ENCODE data around the gene MUC21. TPM values are rescaled to one million over a fixed set of nuclear protein-coding genes. Genes with fewer than 3 reads are reported as not detected.
"Not testable (repeated sequence)": the region's sequence is repeated elsewhere in the genome, so short reads cannot be mapped to it uniquely, and the experiment has no call there.

The MUC21 gene
- polyA plus RNA-seq, 3 donors = not detected

- peaks cover 7% of the 10 kb centered on the region for H3K4me1 Mint-ChIP-seq
- H3K27me3 Mint-ChIP-seq (ENCODE audit: low read depth in 3 of 3) = peaks cover 5 to 16% (median 8%) of the 10 kb centered on the region in 3 donors
- no peaks in the 10 kb centered on the region for H3K79me2 ChIP-seq (ENCODE audit: insufficient read depth, low read length)
- H3K4me3 Mint-ChIP-seq = no peak overlapping the region
- no peak overlapping the region for H2AFZ ChIP-seq (ENCODE audit: insufficient read depth, low read depth, low read length, poor library complexity, severe bottlenecking)
- H4K20me1 ChIP-seq (ENCODE audit: insufficient read depth, low read length) = no peaks in the 10 kb centered on the region
- H3K36me3 Mint-ChIP-seq = no peaks in the 10 kb centered on the region
- no peaks in the 10 kb centered on the region for H3K9me3 ChIP-seq (replicated peaks in 1 of 2; ENCODE audit: control insufficient read depth in 1 of 2, insufficient read depth in 1 of 2, low read length in 2 of 2)
- TF ChIP-seq, protein P1, sequence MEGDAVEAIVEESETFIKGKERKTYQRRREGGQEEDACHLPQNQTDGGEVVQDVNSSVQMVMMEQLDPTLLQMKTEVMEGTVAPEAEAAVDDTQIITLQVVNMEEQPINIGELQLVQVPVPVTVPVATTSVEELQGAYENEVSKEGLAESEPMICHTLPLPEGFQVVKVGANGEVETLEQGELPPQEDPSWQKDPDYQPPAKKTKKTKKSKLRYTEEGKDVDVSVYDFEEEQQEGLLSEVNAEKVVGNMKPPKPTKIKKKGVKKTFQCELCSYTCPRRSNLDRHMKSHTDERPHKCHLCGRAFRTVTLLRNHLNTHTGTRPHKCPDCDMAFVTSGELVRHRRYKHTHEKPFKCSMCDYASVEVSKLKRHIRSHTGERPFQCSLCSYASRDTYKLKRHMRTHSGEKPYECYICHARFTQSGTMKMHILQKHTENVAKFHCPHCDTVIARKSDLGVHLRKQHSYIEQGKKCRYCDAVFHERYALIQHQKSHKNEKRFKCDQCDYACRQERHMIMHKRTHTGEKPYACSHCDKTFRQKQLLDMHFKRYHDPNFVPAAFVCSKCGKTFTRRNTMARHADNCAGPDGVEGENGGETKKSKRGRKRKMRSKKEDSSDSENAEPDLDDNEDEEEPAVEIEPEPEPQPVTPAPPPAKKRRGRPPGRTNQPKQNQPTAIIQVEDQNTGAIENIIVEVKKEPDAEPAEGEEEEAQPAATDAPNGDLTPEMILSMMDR (IDR thresholded peaks at IDR 0.05) = no peak
- H3K4me1 ChIP-seq (ENCODE audit: control insufficient read depth in 1 of 2, insufficient read depth in 2 of 2, low read length in 2 of 2) = peaks cover 5 to 10% of the 10 kb centered on the region in 2 donors
- no peaks in the 10 kb centered on the region for H3K27me3 ChIP-seq (ENCODE audit: control insufficient read depth in 2 of 2, insufficient read depth in 2 of 2, low read length in 2 of 2)
- no peak overlapping the region for H3K4me2 ChIP-seq (replicated peaks; ENCODE audit: extremely low read depth, low read length, poor library complexity, severe bottlenecking)
- H3K27ac ChIP-seq (ENCODE audit: low read depth in 1 of 2, low read length in 2 of 2) = no peak overlapping the region
- no peaks in the 10 kb centered on the region for H3K9me3 Mint-ChIP-seq
- H3K36me3 ChIP-seq (replicated peaks in 1 of 2; ENCODE audit: control insufficient read depth in 1 of 2, insufficient read depth in 2 of 2, low read length in 2 of 2) = no peaks in the 10 kb centered on the region
- H3K27ac Mint-ChIP-seq = no peak overlapping the region
- DNase-seq = no peak
- WGBS (ENCODE audit: insufficient coverage) = 0% methylated on average over 1 of the region's 3 CpGs
- H3K4me3 ChIP-seq (replicated peaks in 1 of 3; ENCODE audit: low read depth in 2 of 3, low read length in 3 of 3) = no peak overlapping the region
- intact Hi-C loops (cut with micrococcal nuclease) = no loop called here
- H3K9ac ChIP-seq (ENCODE audit: insufficient read depth, low read length, poor library complexity, severe bottlenecking) = no peak overlapping the region
Observed at GRCh38 chr6:30966154-30966553, 17.4 kb upstream of the MUC21 start.

- H3K9ac ChIP-seq (ENCODE audit: insufficient read depth, low read length, poor library complexity, severe bottlenecking); intact Hi-C loops (cut with micrococcal nuclease): not testable (repeated sequence)
Observed at GRCh38 chr6:30969171-30969570, 14.3 kb upstream of the MUC21 start.

More at GRCh38 chr6:30969171-30969570, 14.3 kb upstream of the MUC21 start:
- not testable (repeated sequence) for H3K4me1 ChIP-seq (ENCODE audit: control insufficient read depth in 1 of 2, insufficient read depth in 2 of 2, low read length in 2 of 2); H3K36me3 Mint-ChIP-seq; H3K4me1 Mint-ChIP-seq; H3K9me3 ChIP-seq (replicated peaks in 1 of 2; ENCODE audit: control insufficient read depth in 1 of 2, insufficient read depth in 1 of 2, low read length in 2 of 2); H3K4me2 ChIP-seq (replicated peaks; ENCODE audit: extremely low read depth, low read length, poor library complexity, severe bottlenecking); H3K9me3 Mint-ChIP-seq; H3K27me3 ChIP-seq (ENCODE audit: control insufficient read depth in 2 of 2, insufficient read depth in 2 of 2, low read length in 2 of 2); H2AFZ ChIP-seq (ENCODE audit: insufficient read depth, low read depth, low read length, poor library complexity, severe bottlenecking); H4K20me1 ChIP-seq (ENCODE audit: insufficient read depth, low read length); H3K4me3 ChIP-seq (replicated peaks in 1 of 3; ENCODE audit: low read depth in 2 of 3, low read length in 3 of 3); H3K79me2 ChIP-seq (ENCODE audit: insufficient read depth, low read length); H3K36me3 ChIP-seq (replicated peaks in 1 of 2; ENCODE audit: control insufficient read depth in 1 of 2, insufficient read depth in 2 of 2, low read length in 2 of 2)
- peak; percentile 37 to 83 (median 53) for DNase-seq
- peak overlapping the region in 1 of 2 donors; percentile 48 for H3K27ac ChIP-seq (ENCODE audit: low read depth in 1 of 2, low read length in 2 of 2)
- peaks cover 5 to 16% (median 8%) of the 10 kb centered on the region in 3 donors for H3K27me3 Mint-ChIP-seq (ENCODE audit: low read depth in 3 of 3)
- 44% methylated on average over 2 of the region's 6 CpGs for WGBS (ENCODE audit: insufficient coverage)
- peak overlapping the region in 1 of 2 donors; percentile 27 for H3K4me3 Mint-ChIP-seq
- H3K27ac Mint-ChIP-seq = peak overlapping the region in 6 of 7 donors; percentile 22 to 79 (median 74)
